Nephron (organoid): ENCODE measurements around the gene SLITRK1.

Experiments used
- H3K27ac Mint-ChIP-seq, 3 experiments: 2 replicates each; pipeline ENCODE4 v1.8.0; 2020; ENCODE audit warnings: mixed read lengths in 3 of 3, mild to moderate bottlenecking in 2 of 3, moderate library complexity in 1 of 3
- H3K27me3 Mint-ChIP-seq: 2 replicates; pipeline ENCODE4 v1.8.0; 2021; ENCODE audit warnings: low read depth, mild to moderate bottlenecking, moderate library complexity, mixed read lengths
- H3K36me3 Mint-ChIP-seq: 2 replicates; pipeline ENCODE4 v1.8.0; 2020; ENCODE audit warnings: low read depth, mixed read lengths
- H3K4me1 Mint-ChIP-seq: 2 replicates; pipeline ENCODE4 v1.8.0; 2020; ENCODE audit warnings: mixed read lengths
- H3K4me3 Mint-ChIP-seq, 3 experiments: 2 replicates each; pipeline ENCODE4 v1.8.0; 2020; ENCODE audit warnings: mild to moderate bottlenecking in 3 of 3, mixed read lengths in 3 of 3, moderate library complexity in 2 of 3
- H3K9me3 Mint-ChIP-seq: 2 replicates; pipeline ENCODE4 v1.8.0; 2020; ENCODE audit warnings: mixed read lengths
- TF ChIP-seq, protein P1 (sequence below), 3 experiments: fragments of 200-600 bp; sonication (generic); IDR thresholded peaks; one replicate each; pipeline ENCODE4 v1.5.0; 2021; ENCODE audit warnings: antibody characterized with exemption in 3 of 3; ENCODE audit not compliant: unreplicated experiment in 3 of 3

The SLITRK1 gene

GRCh38 chr13:83853771-83854170, 28.5 kb downstream of the SLITRK1 start:
- Mint-ChIP-seq H3K36me3 (no peaks in the 10 kb centered on the region), H3K4me1 (no peaks in the 10 kb centered on the region), H3K27me3 (no peaks in the 10 kb centered on the region), H3K9me3 (no peaks in the 10 kb centered on the region), H3K4me3 (no peak overlapping the region), H3K27ac (no peak overlapping the region)
- TF ChIP-seq, protein P1, sequence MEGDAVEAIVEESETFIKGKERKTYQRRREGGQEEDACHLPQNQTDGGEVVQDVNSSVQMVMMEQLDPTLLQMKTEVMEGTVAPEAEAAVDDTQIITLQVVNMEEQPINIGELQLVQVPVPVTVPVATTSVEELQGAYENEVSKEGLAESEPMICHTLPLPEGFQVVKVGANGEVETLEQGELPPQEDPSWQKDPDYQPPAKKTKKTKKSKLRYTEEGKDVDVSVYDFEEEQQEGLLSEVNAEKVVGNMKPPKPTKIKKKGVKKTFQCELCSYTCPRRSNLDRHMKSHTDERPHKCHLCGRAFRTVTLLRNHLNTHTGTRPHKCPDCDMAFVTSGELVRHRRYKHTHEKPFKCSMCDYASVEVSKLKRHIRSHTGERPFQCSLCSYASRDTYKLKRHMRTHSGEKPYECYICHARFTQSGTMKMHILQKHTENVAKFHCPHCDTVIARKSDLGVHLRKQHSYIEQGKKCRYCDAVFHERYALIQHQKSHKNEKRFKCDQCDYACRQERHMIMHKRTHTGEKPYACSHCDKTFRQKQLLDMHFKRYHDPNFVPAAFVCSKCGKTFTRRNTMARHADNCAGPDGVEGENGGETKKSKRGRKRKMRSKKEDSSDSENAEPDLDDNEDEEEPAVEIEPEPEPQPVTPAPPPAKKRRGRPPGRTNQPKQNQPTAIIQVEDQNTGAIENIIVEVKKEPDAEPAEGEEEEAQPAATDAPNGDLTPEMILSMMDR (IDR thresholded peaks at IDR 0.05; ENCODE audit: unreplicated experiment in 3 of 3), result no peak

DNA sequence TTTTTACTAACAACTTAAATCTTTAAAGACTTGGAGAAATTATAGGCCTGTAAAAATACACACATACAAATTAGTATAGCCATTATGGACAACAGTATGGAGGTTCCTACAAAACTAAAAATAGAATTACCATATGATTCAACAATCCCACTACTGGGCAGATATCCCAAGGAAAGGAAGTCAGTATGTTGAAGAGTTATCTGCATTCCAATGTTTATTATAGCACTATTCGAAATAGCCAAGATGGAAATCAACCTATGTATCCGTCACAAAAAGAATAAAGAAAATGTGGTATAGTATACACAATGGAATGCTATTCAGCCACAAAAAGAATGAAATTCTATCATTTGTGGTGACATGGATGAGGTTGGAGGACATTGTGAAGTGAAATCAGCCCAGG, 37.2 kb downstream of the SLITRK1 start:
- TF ChIP-seq, protein P1 (IDR thresholded peaks at IDR 0.05; ENCODE audit: unreplicated experiment in 3 of 3), result no peak
- Mint-ChIP-seq H3K36me3 (no peaks in the 10 kb centered on the region), H3K27ac (no peak overlapping the region), H3K9me3 (peaks cover 2% of the 10 kb centered on the region), H3K4me3 (no peak overlapping the region), H3K27me3 (no peaks in the 10 kb centered on the region), H3K4me1 (no peaks in the 10 kb centered on the region)

GRCh38 chr13:83839146-83839545, 43.1 kb downstream of the SLITRK1 start:
- Mint-ChIP-seq H3K9me3 (no peaks in the 10 kb centered on the region), H3K4me1 (no peaks in the 10 kb centered on the region), H3K4me3 (no peak overlapping the region), H3K36me3 (no peaks in the 10 kb centered on the region), H3K27me3 (no peaks in the 10 kb centered on the region), H3K27ac (no peak overlapping the region)
- TF ChIP-seq, protein P1 (IDR thresholded peaks at IDR 0.05; ENCODE audit: unreplicated experiment in 3 of 3), result no peak

DNA sequence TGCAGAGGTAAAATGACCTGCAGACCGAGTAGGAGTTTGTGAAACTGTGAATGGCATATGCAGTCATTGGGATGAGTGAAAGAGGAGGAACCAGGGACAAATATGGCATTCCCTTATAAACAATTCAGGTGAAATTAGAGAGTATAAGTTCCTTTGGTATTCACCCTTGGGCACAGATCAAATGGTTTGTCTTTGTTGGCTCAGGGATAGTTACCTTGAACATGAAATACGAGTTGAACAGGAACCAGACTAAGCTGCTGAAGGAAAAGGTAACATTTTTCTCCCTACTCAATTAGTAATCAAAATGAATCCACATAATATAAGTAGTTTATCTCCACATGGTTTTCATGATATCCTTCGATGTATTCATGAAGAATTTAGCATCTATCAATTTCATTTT, 50.5 kb downstream of the SLITRK1 start:
- TF ChIP-seq, protein P1 (IDR thresholded peaks at IDR 0.05; ENCODE audit: unreplicated experiment in 3 of 3), result no peak
- peaks cover 8% of the 10 kb centered on the region for H3K4me1 Mint-ChIP-seq
- no peaks in the 10 kb centered on the region for H3K27me3 Mint-ChIP-seq
- no peaks in the 10 kb centered on the region for H3K36me3 Mint-ChIP-seq
- no peak overlapping the region for H3K27ac Mint-ChIP-seq
- no peaks in the 10 kb centered on the region for H3K9me3 Mint-ChIP-seq
- no peak overlapping the region for H3K4me3 Mint-ChIP-seq

DNA sequence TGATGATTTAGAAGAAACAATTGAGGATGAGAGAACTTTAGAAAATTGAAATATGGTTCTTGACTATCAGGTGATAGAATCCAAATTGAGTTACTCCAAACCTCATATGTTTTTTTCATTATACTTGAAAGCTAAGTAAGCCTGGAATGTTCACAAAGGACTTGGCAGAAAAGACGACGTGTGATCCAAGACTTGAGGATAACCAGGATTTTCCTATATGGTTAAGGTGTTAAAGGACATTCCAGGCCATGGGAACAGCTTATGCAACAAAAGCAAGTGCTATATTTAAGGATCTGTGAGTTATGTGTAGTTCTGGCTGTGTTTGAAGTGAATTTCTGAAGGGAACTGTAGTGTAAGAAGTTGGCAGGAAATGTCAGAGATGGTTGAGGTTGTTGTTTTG, 52.5 kb downstream of the SLITRK1 start:
- peaks cover 8% of the 10 kb centered on the region for H3K4me1 Mint-ChIP-seq
- no peak overlapping the region for H3K27ac Mint-ChIP-seq
- TF ChIP-seq, protein P1 (IDR thresholded peaks at IDR 0.05; ENCODE audit: unreplicated experiment in 3 of 3), result no peak
- H3K4me3 Mint-ChIP-seq, result no peak overlapping the region
- no peaks in the 10 kb centered on the region for H3K27me3 Mint-ChIP-seq
- H3K9me3 Mint-ChIP-seq, result no peaks in the 10 kb centered on the region
- no peaks in the 10 kb centered on the region for H3K36me3 Mint-ChIP-seq

- Mint-ChIP-seq H3K4me1 (peaks cover 8% of the 10 kb centered on the region), H3K27ac (no peak overlapping the region), H3K27me3 (no peaks in the 10 kb centered on the region), H3K9me3 (no peaks in the 10 kb centered on the region), H3K36me3 (no peaks in the 10 kb centered on the region), H3K4me3 (no peak overlapping the region)
- TF ChIP-seq, protein P1 (IDR thresholded peaks at IDR 0.05; ENCODE audit: unreplicated experiment in 3 of 3), result no peak
Observed at GRCh38 chr13:83827338-83827737, 54.9 kb downstream of the SLITRK1 start.
